GM12891 (cell line): ENCODE measurements around the gene FMO4.

Experiments used
- PAX5 ChIP-seq: IDR thresholded peaks from 2 replicates; pipeline ENCODE4 v1.6.1; 2011; ENCODE audit warnings: low read length, moderate library complexity, mild to moderate bottlenecking; ENCODE audit not compliant: insufficient read depth, severe bottlenecking
- POLR2A ChIP-seq: IDR thresholded peaks from 2 replicates; pipeline ENCODE4 v1.6.1; 2011; ENCODE audit warnings: low read depth, low read length, control low read depth
- POLR2AphosphoS5 ChIP-seq: IDR thresholded peaks from 2 replicates; pipeline ENCODE4 v1.6.1; 2011; ENCODE audit warnings: low read depth, low read length, control low read depth
- POU2F2 ChIP-seq: IDR thresholded peaks from 2 replicates; pipeline ENCODE4 v1.6.1; 2011; ENCODE audit warnings: low read depth, mild to moderate bottlenecking, control low read depth, low read length, moderate library complexity
- SPI1 ChIP-seq: IDR thresholded peaks from 2 replicates; pipeline ENCODE4 v1.6.1; 2011; ENCODE audit warnings: low read depth, low read length, control low read depth
- TAF1 ChIP-seq: IDR thresholded peaks from 2 replicates; pipeline ENCODE4 v1.6.1; 2011; ENCODE audit warnings: low read depth, low read length, control low read depth

- TF ChIP-seq POLR2A (no peak), POLR2AphosphoS5 (no peak), TAF1 (no peak), POU2F2 (no peak), PAX5 (no peak), SPI1 (no peak)
These were observed 3.3 kb upstream of the FMO4 start for GRCh38 chr1:171310661-171311087.
